Coronary artery (tissue), 2 donors: Measurements from ENCODE around the gene SOBP.

Source experiments
- DNase-seq: peaks from one replicate; pipeline ENCODE4 v3.0.0-alpha.2; 2017; ENCODE audit warnings: low spot score
- H3K27ac ChIP-seq, 2 donors: fragments of 200-600 bp; sonication (generic); one replicate each; pipeline ENCODE4 v1.5.1; 2016 to 2019
- H3K4me3 ChIP-seq: fragments of 200-600 bp; sonication (generic); 2 replicates; pipeline ENCODE4 v1.5.1; 2016; ENCODE audit warnings: mild to moderate bottlenecking, moderate library complexity
- CTCF ChIP-seq: fragments of 200-600 bp; sonication (generic); IDR thresholded peaks from one replicate; pipeline ENCODE4 v1.5.1; 2019; ENCODE audit warnings: antibody characterized with exemption

The SOBP gene

GRCh38 chr6:107554326-107554725 lies 64.4 kb downstream of the SOBP start:
- no peak for DNase-seq
- H3K27ac ChIP-seq: no peak overlapping the region
- no peak overlapping the region for H3K4me3 ChIP-seq
- no peak for TF ChIP-seq CTCF

GRCh38 chr6:107554918-107555317 lies 65.0 kb downstream of the SOBP start:
- TF ChIP-seq CTCF: no peak
- Histone ChIP-seq H3K4me3 (no peak overlapping the region), H3K27ac (no peak overlapping the region)
- no peak for DNase-seq

GRCh38 chr6:107555449-107555848 lies 65.5 kb downstream of the SOBP start:
- H3K27ac ChIP-seq: no peak overlapping the region
- no peak for TF ChIP-seq CTCF
- no peak for DNase-seq
- H3K4me3 ChIP-seq: no peak overlapping the region

- Histone ChIP-seq H3K4me3 (no peak overlapping the region), H3K27ac (no peak overlapping the region)
- DNase-seq: no peak
- TF ChIP-seq CTCF: no peak
Measured at GRCh38 chr6:107556082-107556481, 66.2 kb downstream of the SOBP start.

- Histone ChIP-seq H3K27ac (no peak overlapping the region), H3K4me3 (no peak overlapping the region)
- no peak for DNase-seq
- TF ChIP-seq CTCF: no peak
Measured at GRCh38 chr6:107557698-107558097, 67.8 kb downstream of the SOBP start.

GRCh38 chr6:107560657-107561056 lies 70.7 kb downstream of the SOBP start:
- no peak for DNase-seq
- TF ChIP-seq CTCF: no peak
- peak overlapping the region; percentile 60 to 83 for H3K27ac ChIP-seq
- peak overlapping the region; percentile 49 for H3K4me3 ChIP-seq

GRCh38 chr6:107561306-107561705 lies 71.4 kb downstream of the SOBP start:
- H3K4me3 ChIP-seq: peak overlapping the region; percentile 49

More at GRCh38 chr6:107561306-107561705, 71.4 kb downstream of the SOBP start:
- peak; percentile 79 for DNase-seq
- no peak for TF ChIP-seq CTCF
- H3K27ac ChIP-seq: peak overlapping the region; percentile 60 to 83
